Measurements from ENCODE around the gene ALLC.
A peak's percentile ranks its signal among the peaks of the same experiment; 100 is the strongest.
"Not testable (repeated sequence)": the region's sequence is repeated elsewhere in the genome, so short reads cannot be mapped to it uniquely, and the experiment has no call there.

Gene ALLC

DNA sequence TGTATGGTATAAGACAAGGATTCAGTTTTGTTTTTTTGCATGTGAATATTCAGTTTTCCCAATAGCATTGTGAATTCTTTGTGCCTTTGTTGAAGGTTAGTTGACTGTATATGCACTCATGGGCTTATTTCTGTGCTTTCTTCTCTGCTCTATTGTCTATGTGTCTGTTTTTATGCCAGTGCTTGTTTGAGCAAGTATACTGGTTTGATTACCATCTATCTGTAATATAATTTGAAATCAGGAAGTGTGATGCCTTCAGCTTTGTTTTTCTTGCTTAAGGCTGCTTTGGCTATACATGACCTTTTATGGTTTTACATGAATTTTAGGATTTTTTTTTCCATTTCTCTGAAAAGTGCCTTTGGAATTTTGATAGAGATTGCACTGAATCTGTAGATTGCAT lies 39.6 kb upstream of the ALLC start:
- H3K4me1 Mint-ChIP-seq: no peaks in the 10 kb centered on the region
- no peak for ATAC-seq (replicated peaks)
- no peak overlapping the region for H3K4me3 Mint-ChIP-seq
- H3K27ac Mint-ChIP-seq: no peak overlapping the region
- no peak for DNase-seq
- H3K27me3 Mint-ChIP-seq: peaks cover 0 to 8% of the 10 kb centered on the region in 2 donors
- peaks cover 6 to 8% of the 10 kb centered on the region in 2 donors for H3K9me3 Mint-ChIP-seq
- no peaks in the 10 kb centered on the region for H3K36me3 Mint-ChIP-seq

DNA sequence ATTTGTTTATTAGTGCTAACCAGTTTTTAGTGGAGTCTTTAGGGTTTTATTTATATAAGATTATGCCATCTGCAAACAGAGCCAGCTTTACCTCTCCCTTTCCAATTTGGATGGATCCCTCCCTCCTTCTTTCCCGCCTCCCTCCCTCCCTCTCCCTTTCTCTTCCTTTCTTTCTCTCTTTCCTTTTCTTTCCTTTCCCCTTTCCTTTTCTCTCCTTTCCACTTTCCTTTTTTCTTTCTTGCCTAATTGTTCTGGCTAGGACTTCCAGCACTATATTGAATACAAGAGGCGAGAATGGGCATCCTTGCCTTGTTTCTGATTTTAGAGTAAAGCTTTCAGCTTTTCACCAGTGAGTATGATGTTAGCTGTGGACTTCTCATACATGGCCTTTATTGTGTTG lies 39.0 kb upstream of the ALLC start:
- Mint-ChIP-seq H3K9me3 (peaks cover 6 to 7% of the 10 kb centered on the region in 2 donors), H3K36me3 (no peaks in the 10 kb centered on the region), H3K27me3 (peaks cover 0 to 11% of the 10 kb centered on the region in 2 donors), H3K4me3 (no peak overlapping the region), H3K27ac (no peak overlapping the region), H3K4me1 (no peaks in the 10 kb centered on the region)
- ATAC-seq (replicated peaks) (no peak), DNase-seq (no peak)

DNA sequence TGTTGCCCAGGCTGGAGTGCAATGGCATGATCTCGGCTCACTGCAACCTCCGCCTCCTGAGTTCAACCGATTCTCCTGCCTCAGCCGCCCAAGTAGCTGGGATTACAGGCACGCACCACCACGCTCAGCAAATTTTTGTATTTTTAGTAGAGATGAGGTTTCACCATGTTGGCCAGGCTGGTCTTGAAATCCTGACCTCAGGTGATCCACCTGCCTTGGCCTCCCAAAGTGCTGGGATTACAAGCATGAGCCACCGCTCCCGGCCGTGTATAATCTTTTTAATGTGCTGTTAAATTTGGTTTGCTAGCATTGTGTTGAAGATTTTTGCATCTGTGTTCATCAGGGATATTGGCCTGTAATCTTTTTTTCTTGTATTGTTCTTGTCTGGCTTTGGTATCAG lies 38.3 kb upstream of the ALLC start:
- H3K27me3 Mint-ChIP-seq: peaks cover 0 to 15% of the 10 kb centered on the region in 2 donors
- H3K36me3 Mint-ChIP-seq; H3K27ac Mint-ChIP-seq; H3K4me1 Mint-ChIP-seq; DNase-seq; ATAC-seq (replicated peaks); H3K9me3 Mint-ChIP-seq; H3K4me3 Mint-ChIP-seq: not testable (repeated sequence)

DNA sequence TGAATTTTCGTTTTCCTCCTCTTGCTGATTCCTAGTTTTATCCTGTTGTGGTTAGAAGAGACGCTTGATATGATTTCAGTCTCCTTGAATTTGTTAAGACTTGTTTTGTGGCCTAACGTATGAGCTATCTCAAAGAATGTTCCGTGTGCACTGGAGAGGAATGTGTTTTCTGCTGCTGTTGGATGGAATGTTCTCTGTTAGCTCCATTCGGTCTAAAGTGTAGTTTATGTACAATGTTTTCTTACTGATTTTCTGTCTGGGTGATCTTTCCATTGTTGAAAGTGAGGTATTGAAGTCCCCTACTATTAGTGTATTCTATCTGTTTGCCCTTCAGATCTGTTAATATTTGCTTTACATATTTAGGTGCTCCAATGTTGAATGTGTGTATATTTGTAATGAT lies 37.2 kb upstream of the ALLC start:
- Mint-ChIP-seq H3K4me3 (no peak overlapping the region), H3K9me3 (peaks cover 5 to 6% of the 10 kb centered on the region in 2 donors), H3K36me3 (peaks cover 0 to 2% of the 10 kb centered on the region in 2 donors), H3K4me1 (peaks cover 0 to 4% of the 10 kb centered on the region in 2 donors), H3K27me3 (peaks cover 0 to 15% of the 10 kb centered on the region in 2 donors), H3K27ac (no peak overlapping the region)
- no peak for ATAC-seq (replicated peaks)
- no peak for DNase-seq

DNA sequence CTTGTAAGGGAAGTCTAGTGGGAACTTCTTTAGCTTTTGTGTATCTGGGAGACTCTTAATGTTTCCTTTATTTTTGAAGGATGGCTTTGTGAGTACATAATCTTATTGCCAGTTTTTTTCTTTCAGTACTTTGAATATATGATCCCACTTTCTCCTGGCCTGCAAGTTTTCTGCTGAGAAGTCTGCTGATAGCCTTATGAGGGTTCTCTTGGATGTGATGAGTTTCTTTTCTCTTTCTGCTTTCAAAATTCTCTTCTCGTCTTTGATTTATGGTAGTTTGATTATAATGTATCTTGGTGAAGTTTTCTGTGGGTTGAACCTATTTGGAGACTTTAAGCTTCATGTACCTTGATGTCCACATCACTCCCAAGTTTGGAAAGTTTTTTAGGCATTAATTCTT lies 35.0 kb upstream of the ALLC start:
- Mint-ChIP-seq H3K36me3 (peaks cover 0 to 4% of the 10 kb centered on the region in 2 donors), H3K27me3 (peaks cover 9 to 22% of the 10 kb centered on the region in 2 donors), H3K4me1 (peaks cover 0 to 4% of the 10 kb centered on the region in 2 donors), H3K4me3 (no peak overlapping the region), H3K27ac (no peak overlapping the region), H3K9me3 (peaks cover 2 to 3% of the 10 kb centered on the region in 2 donors)
- ATAC-seq (replicated peaks) (no peak), DNase-seq (no peak)

DNA sequence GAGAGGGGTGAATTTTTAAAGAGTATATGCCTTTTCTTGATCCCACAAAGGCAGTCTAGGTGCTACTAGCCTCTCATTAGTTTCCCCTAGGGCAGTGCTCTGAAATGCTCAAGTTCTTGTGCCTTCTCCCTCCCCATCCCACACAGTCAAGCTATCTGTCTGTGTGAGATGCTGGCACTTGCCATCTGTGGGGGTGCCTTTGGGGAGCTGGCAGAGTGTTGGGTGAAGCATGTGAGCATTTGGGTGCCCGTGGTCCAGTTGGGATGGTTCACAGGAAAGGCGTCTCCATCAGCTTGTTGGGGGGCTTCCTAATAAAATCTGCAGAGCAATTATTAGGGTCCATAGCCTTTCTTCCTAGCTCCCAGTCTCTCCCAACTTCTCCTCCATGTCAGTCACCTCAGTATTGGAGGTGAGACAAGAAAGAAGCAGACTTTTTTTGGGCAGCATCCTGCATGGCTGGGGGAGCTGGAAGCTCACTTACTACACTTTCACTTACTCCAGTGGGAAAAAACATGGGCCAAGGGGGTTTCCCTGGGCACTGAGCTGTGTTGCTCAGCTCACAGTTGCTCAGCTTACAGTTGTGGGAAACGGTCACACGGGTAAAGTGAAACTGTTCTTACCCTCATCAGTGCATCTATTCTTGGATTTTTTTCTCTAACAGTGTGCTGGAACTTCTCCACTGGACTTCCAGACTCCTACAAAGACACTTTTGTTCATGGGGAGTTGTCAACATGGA lies 33.8 kb upstream of the ALLC start:
- H3K36me3 Mint-ChIP-seq: peaks cover 0 to 4% of the 10 kb centered on the region in 2 donors
- peaks cover 0 to 4% of the 10 kb centered on the region in 2 donors for H3K4me1 Mint-ChIP-seq
- peaks cover under 1 to 2% of the 10 kb centered on the region in 2 donors for H3K9me3 Mint-ChIP-seq
- no peak overlapping the region for H3K4me3 Mint-ChIP-seq
- peaks cover 9 to 20% of the 10 kb centered on the region in 2 donors for H3K27me3 Mint-ChIP-seq
- ATAC-seq (replicated peaks): peak in 1 of 2 donors; percentile 57
- no peak for DNase-seq
- no peak overlapping the region for H3K27ac Mint-ChIP-seq

DNA sequence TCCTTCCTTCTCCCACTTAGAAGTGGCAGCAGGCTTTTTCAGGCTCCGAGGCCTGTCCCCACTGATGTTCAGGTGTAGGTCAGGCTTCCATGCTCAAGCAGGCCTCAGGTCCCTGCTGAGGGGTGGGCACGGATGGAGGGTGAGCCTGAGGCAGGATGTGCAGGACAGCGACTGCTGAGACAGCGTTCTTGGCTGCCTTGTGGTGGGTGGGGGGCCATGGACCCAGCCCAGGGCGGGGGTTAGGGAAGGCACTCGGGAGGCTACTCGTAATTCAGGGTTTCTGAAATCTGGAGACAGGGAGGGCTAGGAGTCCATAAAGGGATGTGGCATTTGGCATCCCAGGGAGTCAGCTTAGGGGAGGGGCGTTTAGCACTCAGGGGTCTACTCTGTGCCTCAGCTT lies 32.8 kb upstream of the ALLC start:
- peaks cover 0 to 2% of the 10 kb centered on the region in 2 donors for H3K9me3 Mint-ChIP-seq
- H3K27me3 Mint-ChIP-seq: peaks cover 9 to 19% of the 10 kb centered on the region in 2 donors
- ATAC-seq (replicated peaks) (no peak), DNase-seq (no peak)
- peaks cover 0 to 4% of the 10 kb centered on the region in 2 donors for H3K4me1 Mint-ChIP-seq
- no peak overlapping the region for H3K27ac Mint-ChIP-seq
- peaks cover 0 to 4% of the 10 kb centered on the region in 2 donors for H3K36me3 Mint-ChIP-seq
- H3K4me3 Mint-ChIP-seq: no peak overlapping the region

DNA sequence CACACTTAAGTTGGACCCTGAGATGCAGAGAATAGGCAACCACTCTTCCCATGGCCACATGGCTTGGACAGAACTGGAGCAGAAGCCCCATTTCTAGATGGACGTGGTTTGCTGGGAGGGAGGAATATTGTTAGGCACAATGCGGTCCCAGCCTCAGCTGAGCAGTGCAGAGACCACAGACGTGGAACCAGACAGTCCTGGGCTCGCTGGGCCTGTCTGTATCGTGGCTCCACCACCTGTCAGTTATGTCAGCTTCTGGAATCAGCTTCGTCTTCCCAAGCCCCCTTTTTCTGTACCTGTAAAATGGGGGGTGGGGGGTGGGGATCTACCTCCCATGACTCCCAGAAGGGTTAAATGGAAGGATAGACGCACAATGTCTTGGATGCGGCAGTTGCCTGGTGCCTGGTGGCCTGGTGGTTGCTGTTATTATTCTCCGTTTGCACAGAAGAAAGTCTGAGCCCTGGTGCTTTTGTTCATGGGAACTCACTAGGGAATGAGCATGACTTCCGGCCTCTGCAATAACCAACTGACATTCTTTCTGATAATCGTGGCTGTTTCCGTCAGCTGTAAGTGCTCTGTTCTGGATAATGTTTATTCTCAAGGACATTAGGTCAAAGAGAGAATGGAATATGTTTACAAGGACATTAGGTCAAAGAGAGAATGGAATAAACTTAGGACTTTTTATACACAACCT lies 31.7 kb upstream of the ALLC start:
- peaks cover 0 to 2% of the 10 kb centered on the region in 2 donors for H3K9me3 Mint-ChIP-seq
- H3K36me3 Mint-ChIP-seq: peaks cover 0 to 4% of the 10 kb centered on the region in 2 donors
- no peak for DNase-seq
- ATAC-seq (replicated peaks): no peak
- H3K4me3 Mint-ChIP-seq: no peak overlapping the region
- peaks cover 9 to 14% of the 10 kb centered on the region in 2 donors for H3K27me3 Mint-ChIP-seq
- peaks cover 0 to 4% of the 10 kb centered on the region in 2 donors for H3K4me1 Mint-ChIP-seq
- H3K27ac Mint-ChIP-seq: no peak overlapping the region

DNA sequence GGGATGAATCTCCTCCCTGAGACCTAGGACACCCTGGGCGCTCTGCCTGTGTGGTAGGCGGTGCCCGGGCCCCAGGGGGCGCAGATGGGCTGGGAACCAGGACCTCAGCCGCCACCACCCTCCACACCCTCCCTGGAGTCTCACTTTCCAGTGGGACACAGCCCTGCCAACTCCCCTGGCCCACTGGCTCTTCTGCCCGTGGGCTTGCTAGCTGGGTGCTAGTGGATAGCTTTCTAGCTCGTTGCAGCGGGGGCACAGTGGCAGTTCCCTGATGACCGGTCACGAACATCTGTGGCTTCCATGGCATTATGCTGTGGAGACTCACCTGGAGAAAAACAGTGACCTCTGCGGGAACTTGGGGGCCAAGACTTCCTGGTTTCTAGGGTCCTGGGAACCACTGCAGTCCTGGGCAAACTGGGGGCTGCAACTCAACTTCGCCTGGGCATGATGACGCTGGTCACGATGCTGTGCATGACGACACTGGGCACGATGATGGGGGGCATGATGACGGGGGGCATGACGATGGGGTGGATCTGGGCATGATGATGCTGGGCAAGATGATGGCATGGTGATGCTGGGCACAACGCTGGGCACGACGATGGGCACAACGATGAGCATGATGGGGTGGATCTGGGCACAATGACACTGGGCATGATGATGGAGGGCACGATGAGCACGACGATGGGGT lies 31.0 kb upstream of the ALLC start:
- H3K27ac Mint-ChIP-seq: no peak overlapping the region
- H3K27me3 Mint-ChIP-seq: peaks cover 9 to 14% of the 10 kb centered on the region in 2 donors
- ATAC-seq (replicated peaks) (no peak), DNase-seq (no peak)
- H3K36me3 Mint-ChIP-seq: peaks cover 0 to 4% of the 10 kb centered on the region in 2 donors
- H3K4me3 Mint-ChIP-seq: no peak overlapping the region
- H3K4me1 Mint-ChIP-seq: peaks cover 0 to 4% of the 10 kb centered on the region in 2 donors
- peaks cover 0 to 2% of the 10 kb centered on the region in 2 donors for H3K9me3 Mint-ChIP-seq

DNA sequence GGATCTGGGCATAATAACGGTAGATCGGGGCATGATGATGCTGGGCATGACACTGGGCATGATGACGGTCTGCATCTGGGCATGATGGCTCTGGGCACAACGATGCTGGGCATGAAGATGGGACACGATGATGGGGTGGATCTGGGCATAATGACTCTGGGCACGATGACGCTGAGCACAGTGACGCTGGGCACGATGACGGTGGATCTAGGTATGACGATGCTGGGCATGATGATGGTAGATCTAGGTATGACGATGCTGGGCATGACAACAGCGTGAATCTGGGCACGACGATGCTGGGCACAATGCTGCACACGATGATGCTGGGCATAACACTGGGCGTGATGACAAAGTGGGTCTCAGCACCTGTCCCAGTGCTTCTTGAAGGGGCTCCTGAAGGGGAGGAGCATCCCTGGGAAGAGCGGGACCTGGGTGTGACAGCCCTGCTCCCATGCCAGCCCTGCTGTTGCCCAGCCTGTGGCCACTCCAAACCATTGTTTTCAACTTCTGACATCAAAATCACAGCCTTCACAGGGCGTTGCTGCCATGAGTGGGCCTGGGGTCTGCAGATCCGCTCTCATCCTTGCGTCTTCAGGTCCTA lies 30.4 kb upstream of the ALLC start:
- DNase-seq (no peak), ATAC-seq (replicated peaks) (no peak)
- H3K27ac Mint-ChIP-seq: no peak overlapping the region
- no peak overlapping the region for H3K4me3 Mint-ChIP-seq
- H3K9me3 Mint-ChIP-seq: peaks cover 0 to 2% of the 10 kb centered on the region in 2 donors
- peaks cover 0 to 4% of the 10 kb centered on the region in 2 donors for H3K4me1 Mint-ChIP-seq
- H3K36me3 Mint-ChIP-seq: peaks cover 0 to 4% of the 10 kb centered on the region in 2 donors
- H3K27me3 Mint-ChIP-seq: peaks cover 9 to 14% of the 10 kb centered on the region in 2 donors

DNA sequence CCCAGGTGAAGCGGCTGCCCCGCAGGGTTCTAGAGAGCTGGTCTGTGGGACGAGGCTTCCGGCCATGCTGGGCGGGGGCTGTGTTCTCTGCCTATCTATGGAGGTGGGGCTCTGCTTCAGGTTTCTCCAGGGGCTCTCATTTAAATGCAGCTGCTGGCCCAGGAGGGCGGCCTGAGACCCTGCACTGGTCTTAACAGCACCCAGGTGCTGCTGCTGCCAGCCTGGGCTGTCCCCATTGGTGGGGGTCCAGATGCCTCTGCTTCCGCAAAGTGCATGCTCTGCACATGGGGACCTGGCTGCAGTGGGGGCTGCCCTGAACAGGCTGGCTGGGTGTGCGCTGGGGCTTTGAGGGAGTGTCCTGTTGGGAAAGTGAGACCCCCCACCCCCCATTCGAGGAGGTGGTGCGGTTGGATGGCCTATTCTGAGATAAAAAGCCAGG lies 29.7 kb upstream of the ALLC start:
- Mint-ChIP-seq H3K36me3 (peaks cover 0 to 4% of the 10 kb centered on the region in 2 donors), H3K4me1 (peaks cover 0 to 4% of the 10 kb centered on the region in 2 donors), H3K4me3 (no peak overlapping the region), H3K9me3 (peaks cover 0 to 2% of the 10 kb centered on the region in 2 donors), H3K27ac (no peak overlapping the region), H3K27me3 (peaks cover 9 to 14% of the 10 kb centered on the region in 2 donors)
- DNase-seq: no peak
- no peak for ATAC-seq (replicated peaks)

DNA sequence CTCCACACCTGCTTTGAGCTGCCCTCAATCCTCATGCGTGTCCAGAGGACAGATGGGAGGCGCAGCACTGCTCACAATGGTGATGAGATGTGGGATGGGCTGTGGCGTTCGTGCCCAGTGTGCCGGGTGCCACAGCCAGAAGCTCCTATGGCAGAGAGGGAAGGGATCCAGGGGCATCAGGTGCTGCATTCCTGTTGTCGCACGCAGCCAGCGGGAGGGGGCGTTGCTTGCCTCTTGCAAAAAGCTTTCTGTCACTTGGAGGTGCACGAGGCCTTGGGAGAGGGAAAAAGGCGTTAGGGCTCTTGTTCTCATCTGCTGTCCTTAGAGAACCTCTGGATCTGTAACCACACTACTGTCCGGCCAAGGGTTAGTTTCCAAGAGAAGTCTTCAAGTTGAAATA lies 29.2 kb upstream of the ALLC start:
- Mint-ChIP-seq H3K9me3 (peaks cover 0 to 2% of the 10 kb centered on the region in 2 donors), H3K36me3 (peaks cover 0 to 4% of the 10 kb centered on the region in 2 donors), H3K4me1 (peaks cover 0 to 4% of the 10 kb centered on the region in 2 donors), H3K4me3 (no peak overlapping the region), H3K27ac (no peak overlapping the region), H3K27me3 (peaks cover 9 to 11% of the 10 kb centered on the region in 2 donors)
- ATAC-seq (replicated peaks) (no peak), DNase-seq (no peak)

DNA sequence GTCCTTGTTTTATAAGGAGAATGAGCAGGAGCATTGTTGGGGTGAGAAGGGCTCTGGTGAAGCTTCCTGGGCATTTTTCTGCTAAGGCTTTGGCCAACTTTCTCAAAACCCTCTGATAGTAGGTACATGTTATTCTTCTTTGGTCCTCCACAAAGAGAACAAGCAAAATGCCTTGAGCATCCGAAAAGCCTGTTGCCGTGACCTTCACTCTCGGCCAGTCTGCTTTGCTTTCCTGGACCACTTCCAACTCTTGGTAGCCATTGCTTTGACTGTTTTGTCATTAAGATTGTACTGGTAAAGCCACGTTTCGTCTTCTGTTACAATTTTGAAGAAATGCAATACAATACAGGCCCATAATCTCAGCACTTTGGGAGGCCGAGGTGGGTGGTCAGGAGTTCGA lies 27.4 kb upstream of the ALLC start:
- DNase-seq: no peak
- ATAC-seq (replicated peaks): no peak
- H3K4me1 Mint-ChIP-seq: no peaks in the 10 kb centered on the region
- peaks cover 15% of the 10 kb centered on the region in 2 donors for H3K27me3 Mint-ChIP-seq
- H3K4me3 Mint-ChIP-seq: no peak overlapping the region
- no peak overlapping the region for H3K27ac Mint-ChIP-seq
- peaks cover 0 to 1% of the 10 kb centered on the region in 2 donors for H3K36me3 Mint-ChIP-seq
- peaks cover 0 to 2% of the 10 kb centered on the region in 2 donors for H3K9me3 Mint-ChIP-seq

All from stimulated activated naive B cell treated with anti-CD40 and anti-IgM and Interleukin-4, amounts not matched to agents 10 μg/mL and 1 μg/mL and 100 μg/mL, for 72 hours (primary cell).